ENCODE results near the gene ARRDC3.

Gene ARRDC3

GRCh38 chr5:91384671-91385430 is 1.7 kb upstream of the ARRDC3 start:
- no peak for DNase-seq (ENCODE audit: low read depth)

- DNase-seq (ENCODE audit: low read depth), result no peak
Measured at GRCh38 chr5:91383956-91384300, 811 bp upstream of the ARRDC3 start.

DNA sequence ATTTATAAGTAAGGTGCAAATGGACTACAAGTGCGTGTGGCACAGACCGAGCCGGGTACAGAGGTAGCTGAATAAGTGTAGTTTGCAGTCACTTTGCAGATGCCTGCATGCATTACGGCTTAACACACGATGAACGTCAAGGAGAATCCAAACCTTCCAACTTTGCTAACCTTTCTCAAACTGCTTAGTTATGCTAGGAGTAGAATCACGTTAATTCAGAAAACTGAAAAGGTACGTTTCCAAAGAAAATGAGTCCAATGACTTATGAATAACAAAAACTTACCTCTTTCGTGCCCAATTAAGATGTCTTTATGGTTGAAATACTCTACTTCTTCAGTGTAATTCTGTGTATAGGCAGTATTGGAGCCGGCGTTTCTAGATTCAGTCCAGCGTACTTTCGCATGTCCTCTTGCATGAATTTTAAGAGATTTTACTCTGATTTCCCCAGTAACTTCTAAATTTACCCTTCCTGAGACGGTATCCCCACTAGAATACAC is 539 bp downstream of the ARRDC3 start:
- DNase-seq (ENCODE audit: low read depth), result no peak

- DNase-seq (ENCODE audit: low read depth), result peak; percentile 40
Measured at GRCh38 chr5:91381774-91382359, 1.2 kb downstream of the ARRDC3 start.

DNA sequence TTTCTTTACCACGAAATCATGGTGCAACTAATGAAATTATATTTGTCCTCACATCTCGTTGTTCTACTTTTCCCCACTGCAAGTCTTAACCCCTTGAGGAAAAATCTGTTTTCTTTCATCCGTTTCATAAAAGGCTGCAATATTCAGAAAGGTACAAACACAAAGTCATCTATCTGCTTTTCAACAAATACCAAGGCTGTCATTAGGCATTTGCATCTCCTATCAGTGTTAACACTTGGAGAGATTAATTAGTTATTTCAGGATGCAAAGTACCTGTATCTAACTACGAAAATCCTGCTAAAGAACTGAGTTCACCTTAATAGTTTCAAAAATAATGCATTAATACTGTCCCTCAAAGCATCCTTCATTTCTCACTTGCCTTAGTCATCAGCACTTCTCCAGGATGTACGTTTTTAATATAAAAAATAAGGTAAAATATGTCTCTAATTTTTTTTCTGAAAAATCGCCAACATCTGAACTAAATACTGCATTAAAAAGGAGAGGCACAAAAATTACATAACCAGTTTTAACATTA is 1.8 kb downstream of the ARRDC3 start:
- no peak for DNase-seq (ENCODE audit: low read depth)

DNA sequence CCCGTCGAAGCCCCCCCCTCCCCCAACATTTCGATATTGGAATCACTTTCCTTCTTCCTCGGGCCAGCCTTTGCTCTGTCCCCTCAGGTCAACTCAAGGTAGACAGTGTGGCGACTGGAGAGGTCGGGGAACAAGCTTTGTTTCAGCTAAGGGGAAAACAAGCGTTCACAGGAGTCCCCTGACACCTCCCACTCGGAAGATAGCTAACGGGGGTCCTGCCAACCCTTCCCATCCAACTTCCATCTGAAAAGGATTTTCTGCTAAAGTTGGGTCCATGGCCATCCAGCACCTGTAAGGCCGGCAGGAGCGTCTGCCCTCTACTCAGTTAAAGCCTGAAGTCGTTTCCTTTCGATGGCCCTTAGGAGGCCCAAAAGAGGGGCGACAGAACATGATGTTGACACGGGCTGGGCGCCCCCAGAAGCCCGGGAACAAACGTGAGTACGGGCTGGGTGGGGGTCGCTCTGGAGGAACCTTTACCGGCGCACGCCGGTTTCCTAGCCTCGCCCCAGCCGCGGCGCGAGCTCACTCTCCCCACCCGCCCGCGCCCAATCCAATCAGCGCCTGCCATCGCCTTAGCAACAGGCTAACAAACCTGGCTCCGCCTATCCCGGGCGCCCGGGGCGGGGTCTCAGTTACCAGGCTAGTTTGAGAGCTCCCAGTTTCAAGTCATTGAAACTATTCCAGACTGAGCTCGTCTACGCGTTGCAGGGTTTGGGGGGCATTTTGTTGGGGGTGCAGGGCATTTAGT is 2.5 kb downstream of the ARRDC3 start:
- DNase-seq (ENCODE audit: low read depth), result peak; percentile 98

GRCh38 chr5:91379914-91380490 is 3.1 kb downstream of the ARRDC3 start:
- peak; percentile 89 for DNase-seq (ENCODE audit: low read depth)

- no peak for DNase-seq (ENCODE audit: low read depth)
Measured at GRCh38 chr5:91379246-91379913, 3.7 kb downstream of the ARRDC3 start.

GRCh38 chr5:91378752-91379211 is 4.3 kb downstream of the ARRDC3 start:
- DNase-seq (ENCODE audit: low read depth), result no peak

- DNase-seq (ENCODE audit: low read depth), result no peak
Measured at GRCh38 chr5:91374893-91375520, 8.1 kb downstream of the ARRDC3 start.

DNA sequence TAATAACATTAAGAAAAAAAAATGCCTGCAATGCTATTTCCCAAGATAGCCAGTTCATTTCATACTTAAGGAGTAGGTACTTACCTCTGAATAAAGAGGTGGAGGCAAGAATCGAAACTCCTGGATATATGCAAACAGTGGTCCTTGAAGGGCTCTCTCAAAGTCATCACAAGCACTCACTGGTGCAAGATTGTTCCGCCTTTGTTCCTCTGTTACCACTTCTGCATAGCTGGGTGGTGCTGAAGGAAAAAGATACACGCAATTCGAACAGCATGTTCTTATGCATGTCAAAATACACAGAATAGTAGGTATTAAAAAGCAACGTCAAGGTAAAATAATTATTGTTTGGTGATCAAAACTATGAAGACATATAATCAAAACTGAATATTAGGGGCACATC is 9.5 kb downstream of the ARRDC3 start:
- no peak for DNase-seq (ENCODE audit: low read depth)

- DNase-seq (ENCODE audit: low read depth), result no peak
Measured at GRCh38 chr5:91373006-91373405, 10.1 kb downstream of the ARRDC3 start.

- no peak for DNase-seq (ENCODE audit: low read depth)
Measured at GRCh38 chr5:91369480-91369879, 13.6 kb downstream of the ARRDC3 start.

GRCh38 chr5:91367908-91368648 is 15.0 kb downstream of the ARRDC3 start:
- DNase-seq (ENCODE audit: low read depth), result no peak

DNA sequence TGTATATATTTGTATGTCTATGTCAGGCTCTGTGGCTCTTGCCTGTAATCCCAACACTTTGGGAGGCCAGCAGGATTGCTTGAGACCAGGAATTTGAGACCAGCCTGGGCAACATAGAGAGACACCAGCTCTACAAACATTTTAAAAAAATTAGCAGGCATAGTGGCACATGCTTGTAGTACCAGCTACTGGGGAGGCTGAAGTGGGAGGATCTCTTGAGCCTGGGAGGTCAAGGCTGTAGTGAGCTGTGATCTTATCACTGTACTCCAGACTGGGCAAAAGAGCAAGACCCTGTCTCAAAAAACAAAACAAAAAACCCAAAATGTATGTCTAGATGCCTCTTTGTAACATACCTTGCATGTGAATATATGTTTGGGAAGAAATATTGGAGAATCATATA is 15.8 kb downstream of the ARRDC3 start:
- DNase-seq (ENCODE audit: low read depth), result no peak

DNA sequence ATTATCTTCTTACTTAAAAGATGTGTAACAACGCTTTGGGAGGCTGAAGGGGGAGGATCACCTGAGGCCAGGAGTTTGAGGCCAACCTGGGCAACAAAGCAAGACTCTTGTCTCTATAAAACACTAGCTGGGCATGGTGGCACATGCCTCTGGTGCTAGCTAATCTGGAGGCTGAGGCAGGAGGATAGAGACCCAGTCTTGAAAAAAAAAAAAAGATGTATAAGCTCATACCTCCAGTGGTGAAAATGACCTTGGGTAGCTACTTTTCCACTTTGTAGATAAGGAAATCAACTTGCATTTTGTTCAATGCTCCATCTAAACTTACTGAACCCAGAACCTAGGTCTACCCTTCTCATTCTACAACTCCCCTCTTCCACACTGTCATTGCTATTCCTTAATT is 16.6 kb downstream of the ARRDC3 start:
- DNase-seq (ENCODE audit: low read depth), result no peak

DNA sequence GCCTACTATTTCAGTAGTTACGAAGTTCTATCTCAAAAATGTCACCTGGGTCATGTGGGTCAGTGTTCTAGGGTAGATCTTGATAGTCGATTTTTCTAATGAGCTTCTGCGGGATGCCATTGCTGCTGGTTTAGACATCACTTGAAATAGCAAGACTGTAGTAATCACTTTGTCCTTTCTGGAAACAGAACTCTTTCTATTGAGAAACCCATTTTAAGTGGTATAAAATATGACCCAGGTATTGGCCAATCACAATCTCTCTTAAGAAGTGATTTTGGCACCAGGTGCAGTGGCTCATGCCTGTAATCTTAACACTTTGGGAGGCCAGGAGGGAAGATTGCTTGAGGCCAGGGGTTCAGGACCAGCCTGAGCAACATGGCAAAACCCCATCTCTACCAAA is 17.6 kb downstream of the ARRDC3 start:
- no peak for DNase-seq (ENCODE audit: low read depth)

- DNase-seq (ENCODE audit: low read depth), result no peak
Measured at GRCh38 chr5:91362935-91363334, 20.2 kb downstream of the ARRDC3 start.

GRCh38 chr5:91361790-91362189 is 21.3 kb downstream of the ARRDC3 start:
- DNase-seq (ENCODE audit: low read depth), result no peak

GRCh38 chr5:91361055-91361701 is 21.9 kb downstream of the ARRDC3 start:
- DNase-seq (ENCODE audit: low read depth), result no peak

Measured in stimulated activated CD8-positive, alpha-beta memory T cell treated with anti-CD3 and anti-CD28 coated beads, Interleukin-15, amount 100 ng/mL, for 1 hour (primary cell).